Heart right ventricle (tissue), 16 donors: ENCODE data around the gene SLC9C1. TPM values are rescaled to one million over a fixed set of nuclear protein-coding genes. Genes with fewer than 3 reads are reported as not detected.

ENCODE experiments used
- ATAC-seq, 8 donors: fragments of 200-7000 bp; cut with Tn5 transposase; one replicate each; pipeline ENCODE4 v1.9.1; 2020; ENCODE audit warnings: mild to moderate bottlenecking in 8 of 8, moderate library complexity in 8 of 8, moderate number of reproducible peaks in 1 of 8
- DNase-seq, 2 donors: peaks; one replicate each; pipeline ENCODE4 v3.0.0-alpha.2; 2020
- H3K27ac ChIP-seq, 10 donors: fragments of 200-600 bp; sonication (generic) in 2 of 10; one replicate each; pipeline versions ENCODE4 v1.5.0 to v1.8.0; 2020 to 2022; ENCODE audit warnings: mild to moderate bottlenecking in 3 of 10
- H3K27me3 ChIP-seq, 7 donors: fragments of 200-600 bp; one replicate each; pipeline ENCODE4 v1.8.0; 2021 to 2022; ENCODE audit warnings: mild to moderate bottlenecking in 2 of 7
- H3K36me3 ChIP-seq, 9 donors: fragments of 200-600 bp; sonication (generic) in 1 of 9; one replicate each; pipeline versions ENCODE4 v1.5.0 to v1.8.0; 2020 to 2022; ENCODE audit warnings: mild to moderate bottlenecking in 2 of 9
- H3K4me1 ChIP-seq, 9 donors: fragments of 200-600 bp; sonication (generic) in 1 of 9; one replicate each; pipeline versions ENCODE4 v1.5.0 to v1.8.0; 2020 to 2022; ENCODE audit warnings: mild to moderate bottlenecking in 4 of 9
- H3K4me3 ChIP-seq, 10 donors: fragments of 200-600 bp; sonication (generic) in 2 of 10; one replicate each; pipeline versions ENCODE4 v1.5.0 to v1.8.0; 2020 to 2022; ENCODE audit warnings: mild to moderate bottlenecking in 7 of 10, moderate library complexity in 2 of 10
- H3K9me3 ChIP-seq, 11 donors: fragments of 200-600 bp in 10 of 11; sonication (generic) in 2 of 11; one replicate each; pipeline versions ENCODE4 v1.5.0 to v1.8.0; 2013 to 2022; ENCODE audit warnings: mild to moderate bottlenecking in 2 of 11, control low read depth in 1 of 11, moderate library complexity in 1 of 11
- WGBS, 2 donors: extraction: QIAGEN DNeasy Blood & Tissue Kit; methylation state at CpG; one replicate each; pipeline ENCODE4 v1.1.7; 2013; ENCODE audit warnings: inconsistent platforms in 1 of 2; 5-methylcytosine and 5-hydroxymethylcytosine counted together
- intact Hi-C, 10 donors: fragments of 100-400 bp; cut with DNase I; formaldehyde crosslinking; loops; one replicate each; pipeline versions ENCODE4 v1.11.1 to v1.14.2; 2022
- polyA plus RNA-seq, 2 donors: library from polyadenylated mRNA; stranded (reverse); fragments of 200-250 nt; gene quantifications; one replicate each; pipeline ENCODE4 v1.2.3, GENCODE V29; 2013
- total RNA-seq, 10 donors: library from RNA; stranded (reverse); fragmentation: NEBNext Ultra II Directional in 3 of 10; extraction: Animal tissue kit (Norgen Biotek cat#: 25700) in 3 of 10; gene quantifications; one replicate each; pipeline versions ENCODE4 v1.2.1 to v1.2.4, GENCODE V29; 2021 to 2023
- TF ChIP-seq, protein P1 (sequence below), 9 donors: fragments of 200-600 bp; sonication (generic) in 2 of 9; IDR thresholded peaks; one replicate each; pipeline versions ENCODE4 v1.5.0 to v1.8.0; 2021 to 2022; ENCODE audit warnings: antibody characterized with exemption in 9 of 9, mild to moderate bottlenecking in 5 of 9, moderate library complexity in 1 of 9
- donor health status: Arrhythmogenic right ventricular cardiomyopathy.
- donor health status: ischemic (EF 13 %, LVEDD 7.1; RV severe dilation, severe dysfunction).
- donor health status: healthy with polysubstance abuse.
- donor health status: DM: no; HTN: yes; CAD: no.
- donor health status: DM: no; HTN: no; CAD: no.
- donor health status: ischemic (EF 25% LVEDD 6.9; RV normal size, moderate dysfunction).
- donor health status: ischemic (EF 25% LVEDD 5.7; RV mildly dilated, moderate dysfunction).
- donor health status: healthy.
- donor health status: DM: yes; HTN: yes; CAD: no.
- donor health status: Ischemic cardiomyopathy.
- donor health status: ischemic (EF 35%, LVEDD 5.7; RV mildly dilated, moderate dysfunction).
- donor health status: nonischemic (EF 11% LVEDD 7.7; RV severe dilation, severe dysfunction).
- donor health status: DM: yes; HTN: yes; CAD: no.
- donor health status: PGD.
- donor health status: ischemic (EF 29% LVEDD 5.4; RV normal size, mild dysfunction).
- donor health status: nonischemic (EF 23%, LVEDD 6.1; RV moderate dilation, normal function).

The SLC9C1 gene
- total and polyA plus RNA-seq, 12 donors = 0.10 to 2.2 (median 1.5) TPM

DNA sequence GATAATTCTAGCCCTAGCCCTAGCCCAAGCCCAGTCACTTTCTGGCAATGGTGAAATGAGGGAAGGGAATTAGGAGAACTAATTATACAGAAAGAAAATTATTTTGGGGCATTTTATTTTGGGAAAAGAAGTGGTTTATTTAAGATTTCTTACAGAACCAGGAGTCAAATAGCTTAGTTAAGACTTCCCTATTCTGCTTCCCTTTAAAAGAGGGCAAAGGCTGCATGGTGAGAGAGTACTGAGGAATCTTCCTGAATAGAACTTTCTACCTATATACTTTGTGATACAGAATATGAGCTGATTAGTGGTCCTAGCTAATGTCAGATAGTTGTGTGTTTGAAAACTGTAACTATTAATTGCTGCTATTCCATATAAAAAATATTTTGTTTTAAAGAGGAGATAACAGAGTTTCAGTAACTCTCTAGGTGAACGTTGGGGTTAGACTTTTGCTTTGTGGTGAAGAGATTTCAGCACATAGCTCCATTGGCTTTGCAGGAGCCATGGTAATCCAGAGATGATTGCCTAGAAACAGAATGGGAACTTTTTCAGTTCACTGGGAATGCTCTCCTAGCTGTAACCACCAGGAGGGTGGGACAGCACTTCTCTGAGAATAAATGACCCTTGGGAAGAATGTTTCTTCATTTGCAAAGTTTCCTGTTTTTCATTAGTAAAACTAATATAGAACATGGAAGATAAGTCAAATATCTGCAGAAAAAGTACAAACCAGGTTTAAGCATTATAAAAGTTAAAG is 155.6 kb downstream of the SLC9C1 start:
- TF ChIP-seq, protein P1, sequence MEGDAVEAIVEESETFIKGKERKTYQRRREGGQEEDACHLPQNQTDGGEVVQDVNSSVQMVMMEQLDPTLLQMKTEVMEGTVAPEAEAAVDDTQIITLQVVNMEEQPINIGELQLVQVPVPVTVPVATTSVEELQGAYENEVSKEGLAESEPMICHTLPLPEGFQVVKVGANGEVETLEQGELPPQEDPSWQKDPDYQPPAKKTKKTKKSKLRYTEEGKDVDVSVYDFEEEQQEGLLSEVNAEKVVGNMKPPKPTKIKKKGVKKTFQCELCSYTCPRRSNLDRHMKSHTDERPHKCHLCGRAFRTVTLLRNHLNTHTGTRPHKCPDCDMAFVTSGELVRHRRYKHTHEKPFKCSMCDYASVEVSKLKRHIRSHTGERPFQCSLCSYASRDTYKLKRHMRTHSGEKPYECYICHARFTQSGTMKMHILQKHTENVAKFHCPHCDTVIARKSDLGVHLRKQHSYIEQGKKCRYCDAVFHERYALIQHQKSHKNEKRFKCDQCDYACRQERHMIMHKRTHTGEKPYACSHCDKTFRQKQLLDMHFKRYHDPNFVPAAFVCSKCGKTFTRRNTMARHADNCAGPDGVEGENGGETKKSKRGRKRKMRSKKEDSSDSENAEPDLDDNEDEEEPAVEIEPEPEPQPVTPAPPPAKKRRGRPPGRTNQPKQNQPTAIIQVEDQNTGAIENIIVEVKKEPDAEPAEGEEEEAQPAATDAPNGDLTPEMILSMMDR (IDR thresholded peaks at IDR 0.05) = no peak
- intact Hi-C loops = loop anchor here in 3 of 10 donors (5.0 to 10.0 kb wide), 2 partner anchors 379 to 386 kb away; no protein-coding TSS in a partner anchor
- Histone ChIP-seq H3K9me3 (peaks cover 0 to 6% (median 0%) of the 10 kb centered on the region in 11 donors), H3K27me3 (no peaks in the 10 kb centered on the region), H3K36me3 (no peaks in the 10 kb centered on the region), H3K4me1 (peaks cover 0 to 31% (median 0%) of the 10 kb centered on the region in 9 donors), H3K4me3 (no peak overlapping the region), H3K27ac (no peak overlapping the region)
- ATAC-seq (no peak), DNase-seq (no peak)
- WGBS, 2 donors = 46 to 49% methylated on average over 1 of the region's 1 CpG

DNA sequence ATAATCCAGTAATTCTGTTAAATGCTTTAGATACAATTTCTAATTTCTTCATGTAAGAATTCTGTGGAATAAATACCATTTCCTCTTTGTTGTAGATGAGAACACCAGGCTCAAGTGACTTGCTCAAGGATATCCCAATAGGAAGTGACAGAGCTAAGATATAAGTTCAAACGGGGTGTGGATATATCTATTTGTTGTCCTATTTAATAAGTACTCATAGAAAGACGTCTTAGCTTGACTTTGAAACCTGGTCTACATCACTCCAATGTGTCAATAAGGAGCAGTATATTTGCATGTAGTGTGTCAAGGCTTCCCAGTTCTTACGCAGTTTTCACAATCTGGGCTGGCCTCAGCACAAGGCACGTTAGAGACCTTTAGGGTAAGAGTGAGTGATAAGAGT is 156.2 kb downstream of the SLC9C1 start:
- TF ChIP-seq, protein P1 (IDR thresholded peaks at IDR 0.05) = no peak
- Histone ChIP-seq H3K4me3 (no peak overlapping the region), H3K27me3 (no peaks in the 10 kb centered on the region), H3K36me3 (no peaks in the 10 kb centered on the region), H3K4me1 (peaks cover 0 to 34% (median 0%) of the 10 kb centered on the region in 9 donors), H3K27ac (no peak overlapping the region), H3K9me3 (peaks cover 0 to under 1% (median 0%) of the 10 kb centered on the region in 11 donors)
- ATAC-seq (no peak), DNase-seq (no peak)
- intact Hi-C loops = loop anchor here in 3 of 10 donors (5.0 to 10.0 kb wide), 2 partner anchors 380 to 387 kb away; no protein-coding TSS in a partner anchor
- 42 to 45% methylated on average over 4 of the region's 4 CpGs for WGBS, 2 donors

DNA sequence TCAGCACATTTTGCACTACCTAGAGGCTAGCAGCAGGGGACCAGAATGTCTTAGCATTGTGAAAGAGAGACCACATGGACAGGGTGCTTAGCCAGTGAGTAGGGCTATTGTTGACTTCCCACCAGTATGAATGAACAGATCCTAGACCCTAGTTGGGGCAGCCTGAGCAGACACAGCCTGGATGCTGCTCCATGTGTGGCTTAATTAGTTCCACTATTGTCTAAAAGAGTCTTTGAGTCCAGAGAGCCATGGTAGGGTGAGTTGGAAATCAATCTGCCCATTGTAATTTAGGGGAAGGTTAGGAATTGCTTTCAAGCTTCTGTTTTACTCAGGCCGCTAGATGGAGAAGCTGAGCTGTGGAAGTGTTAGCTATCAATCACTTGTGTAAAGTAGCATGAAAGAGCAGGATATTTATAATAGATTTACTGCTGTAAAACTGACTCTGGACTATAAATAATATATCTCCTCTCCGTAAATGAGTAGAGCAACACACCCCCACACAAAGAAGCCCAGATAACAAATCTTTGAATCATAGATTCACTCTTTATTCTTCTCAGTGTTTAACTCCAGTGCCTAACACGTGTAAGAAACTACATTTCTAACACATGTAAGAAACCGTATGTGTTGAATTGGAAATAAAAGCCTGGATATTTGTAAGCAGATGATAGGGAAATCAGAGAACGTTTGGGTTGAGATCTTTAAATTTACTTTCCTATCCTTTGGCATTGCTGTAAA is 156.9 kb downstream of the SLC9C1 start:
- Histone ChIP-seq H3K4me1 (peaks cover 0 to 41% (median 0%) of the 10 kb centered on the region in 9 donors), H3K4me3 (no peak overlapping the region), H3K27me3 (no peaks in the 10 kb centered on the region), H3K36me3 (no peaks in the 10 kb centered on the region), H3K9me3 (no peaks in the 10 kb centered on the region), H3K27ac (no peak overlapping the region)
- 38 to 39% methylated on average over 5 of the region's 5 CpGs for WGBS, 2 donors
- ATAC-seq (peak in 6 of 8 donors; percentile 35 to 57 (median 42)), DNase-seq (no peak)
- TF ChIP-seq, protein P1 (IDR thresholded peaks at IDR 0.05) = peak; percentile 5 to 63 (median 56)
- intact Hi-C loops = loop anchor here in 3 of 10 donors (5.0 to 10.0 kb wide), 2 partner anchors 380 to 388 kb away; no protein-coding TSS in a partner anchor

DNA sequence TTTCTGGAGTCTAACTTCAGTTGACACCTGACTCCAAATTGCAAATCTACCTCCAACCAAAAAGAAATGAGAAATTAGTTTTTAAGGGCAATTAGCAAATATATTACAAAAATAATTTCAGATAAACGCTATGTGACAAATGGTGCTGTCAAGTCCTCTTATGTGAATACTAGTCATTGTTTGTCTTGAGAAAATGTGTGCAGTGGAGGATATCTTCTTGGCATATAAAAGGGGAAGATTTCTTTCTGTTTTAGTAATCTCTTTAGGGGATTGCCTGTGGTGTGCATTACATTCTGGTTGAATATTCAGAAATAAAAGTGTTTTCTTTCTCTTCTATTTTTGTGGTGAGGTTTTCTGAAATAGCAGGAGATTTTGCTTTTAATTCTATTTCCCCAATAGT is 158.0 kb downstream of the SLC9C1 start:
- H3K4me3 ChIP-seq = no peak overlapping the region
- no peak overlapping the region for H3K27ac ChIP-seq
- H3K36me3 ChIP-seq = peaks cover 0 to under 1% (median 0%) of the 10 kb centered on the region in 9 donors
- no peaks in the 10 kb centered on the region for H3K9me3 ChIP-seq
- 63 to 78% methylated on average over 1 of the region's 1 CpG for WGBS, 2 donors
- DNase-seq (no peak), ATAC-seq (no peak)
- peaks cover 0 to 43% (median 0%) of the 10 kb centered on the region in 9 donors for H3K4me1 ChIP-seq
- intact Hi-C loops = loop anchor here in 3 of 10 donors (5.0 to 10.0 kb wide), 2 partner anchors 381 to 389 kb away; no protein-coding TSS in a partner anchor
- no peaks in the 10 kb centered on the region for H3K27me3 ChIP-seq
- TF ChIP-seq, protein P1 (IDR thresholded peaks at IDR 0.05) = no peak
